ENCODE measurements around the gene PDZRN3. TPM values are rescaled to one million over a fixed set of nuclear protein-coding genes. Genes with fewer than 3 reads are reported as not detected.

Gene PDZRN3
- total RNA-seq, 1 donor from 2014 or later = 1.3 TPM

GRCh38 chr3:73609655-73610054, 15.1 kb downstream of the PDZRN3 start:
- no peak overlapping the region for H3K4me3 Mint-ChIP-seq (ENCODE audit: unreplicated experiment)
- DNase-seq (ENCODE audit: low spot score) = no peak
- no peaks in the 10 kb centered on the region for H3K4me1 Mint-ChIP-seq (ENCODE audit: unreplicated experiment)
- no peaks in the 10 kb centered on the region for H3K9me3 Mint-ChIP-seq (ENCODE audit: unreplicated experiment)
- no peaks in the 10 kb centered on the region for H3K36me3 Mint-ChIP-seq (ENCODE audit: low read depth, unreplicated experiment)
- H3K27me3 Mint-ChIP-seq (ENCODE audit: unreplicated experiment) = no peaks in the 10 kb centered on the region
- H3K27ac Mint-ChIP-seq (ENCODE audit: unreplicated experiment) = no peak overlapping the region
- TF ChIP-seq CTCF (IDR thresholded peaks at IDR 0.05; ENCODE audit: unreplicated experiment) = no peak

- no peaks in the 10 kb centered on the region for H3K4me1 Mint-ChIP-seq (ENCODE audit: unreplicated experiment)
- H3K27ac Mint-ChIP-seq (ENCODE audit: unreplicated experiment) = no peak overlapping the region
- no peaks in the 10 kb centered on the region for H3K27me3 Mint-ChIP-seq (ENCODE audit: unreplicated experiment)
Measured at GRCh38 chr3:73609315-73609641, 15.5 kb downstream of the PDZRN3 start.

GRCh38 chr3:73608456-73609314, 16.1 kb downstream of the PDZRN3 start:
- no peaks in the 10 kb centered on the region for H3K4me1 Mint-ChIP-seq (ENCODE audit: unreplicated experiment)
- H3K36me3 Mint-ChIP-seq (ENCODE audit: low read depth, unreplicated experiment) = no peaks in the 10 kb centered on the region
- no peak for TF ChIP-seq CTCF (IDR thresholded peaks at IDR 0.05; ENCODE audit: unreplicated experiment)
- no peaks in the 10 kb centered on the region for H3K9me3 Mint-ChIP-seq (ENCODE audit: unreplicated experiment)
- H3K27me3 Mint-ChIP-seq (ENCODE audit: unreplicated experiment) = no peaks in the 10 kb centered on the region
- H3K4me3 Mint-ChIP-seq (ENCODE audit: unreplicated experiment) = no peak overlapping the region
- no peak overlapping the region for H3K27ac Mint-ChIP-seq (ENCODE audit: unreplicated experiment)
- DNase-seq (ENCODE audit: low spot score) = no peak

More at GRCh38 chr3:73609315-73609641, 15.5 kb downstream of the PDZRN3 start:
- DNase-seq (ENCODE audit: low spot score) = no peak
- no peak for TF ChIP-seq CTCF (IDR thresholded peaks at IDR 0.05; ENCODE audit: unreplicated experiment)
- no peaks in the 10 kb centered on the region for H3K9me3 Mint-ChIP-seq (ENCODE audit: unreplicated experiment)
- H3K4me3 Mint-ChIP-seq (ENCODE audit: unreplicated experiment) = no peak overlapping the region
- no peaks in the 10 kb centered on the region for H3K36me3 Mint-ChIP-seq (ENCODE audit: low read depth, unreplicated experiment)

GRCh38 chr3:73605861-73606260, 18.9 kb downstream of the PDZRN3 start:
- Mint-ChIP-seq H3K4me3 (ENCODE audit: unreplicated experiment) (no peak overlapping the region), H3K9me3 (ENCODE audit: unreplicated experiment) (no peaks in the 10 kb centered on the region), H3K36me3 (ENCODE audit: low read depth, unreplicated experiment) (no peaks in the 10 kb centered on the region), H3K4me1 (ENCODE audit: unreplicated experiment) (no peaks in the 10 kb centered on the region), H3K27me3 (ENCODE audit: unreplicated experiment) (no peaks in the 10 kb centered on the region), H3K27ac (ENCODE audit: unreplicated experiment) (no peak overlapping the region)
- no peak for DNase-seq (ENCODE audit: low spot score)
- no peak for TF ChIP-seq CTCF (IDR thresholded peaks at IDR 0.05; ENCODE audit: unreplicated experiment)

- no peak for TF ChIP-seq CTCF (IDR thresholded peaks at IDR 0.05; ENCODE audit: unreplicated experiment)
- Mint-ChIP-seq H3K27ac (ENCODE audit: unreplicated experiment) (no peak overlapping the region), H3K4me1 (ENCODE audit: unreplicated experiment) (no peaks in the 10 kb centered on the region), H3K9me3 (ENCODE audit: unreplicated experiment) (no peaks in the 10 kb centered on the region), H3K36me3 (ENCODE audit: low read depth, unreplicated experiment) (no peaks in the 10 kb centered on the region), H3K4me3 (ENCODE audit: unreplicated experiment) (no peak overlapping the region), H3K27me3 (ENCODE audit: unreplicated experiment) (no peaks in the 10 kb centered on the region)
- no peak for DNase-seq (ENCODE audit: low spot score)
Measured at GRCh38 chr3:73605412-73605811, 19.3 kb downstream of the PDZRN3 start.
